T-helper 2 cell (primary cell): ENCODE results near the gene VPS37D.
A peak's percentile ranks its signal among the peaks of the same experiment; 100 is the strongest.
"Not testable (repeated sequence)": the region's sequence is repeated elsewhere in the genome, so short reads cannot be mapped to it uniquely, and the experiment has no call there.

Source experiments
- DNase-seq, 5 experiments: peaks; one replicate each; pipeline versions ENCODE4 v3.0.0 to v3.0.0-alpha.2; 2012 to 2022

VPS37D gene

DNA sequence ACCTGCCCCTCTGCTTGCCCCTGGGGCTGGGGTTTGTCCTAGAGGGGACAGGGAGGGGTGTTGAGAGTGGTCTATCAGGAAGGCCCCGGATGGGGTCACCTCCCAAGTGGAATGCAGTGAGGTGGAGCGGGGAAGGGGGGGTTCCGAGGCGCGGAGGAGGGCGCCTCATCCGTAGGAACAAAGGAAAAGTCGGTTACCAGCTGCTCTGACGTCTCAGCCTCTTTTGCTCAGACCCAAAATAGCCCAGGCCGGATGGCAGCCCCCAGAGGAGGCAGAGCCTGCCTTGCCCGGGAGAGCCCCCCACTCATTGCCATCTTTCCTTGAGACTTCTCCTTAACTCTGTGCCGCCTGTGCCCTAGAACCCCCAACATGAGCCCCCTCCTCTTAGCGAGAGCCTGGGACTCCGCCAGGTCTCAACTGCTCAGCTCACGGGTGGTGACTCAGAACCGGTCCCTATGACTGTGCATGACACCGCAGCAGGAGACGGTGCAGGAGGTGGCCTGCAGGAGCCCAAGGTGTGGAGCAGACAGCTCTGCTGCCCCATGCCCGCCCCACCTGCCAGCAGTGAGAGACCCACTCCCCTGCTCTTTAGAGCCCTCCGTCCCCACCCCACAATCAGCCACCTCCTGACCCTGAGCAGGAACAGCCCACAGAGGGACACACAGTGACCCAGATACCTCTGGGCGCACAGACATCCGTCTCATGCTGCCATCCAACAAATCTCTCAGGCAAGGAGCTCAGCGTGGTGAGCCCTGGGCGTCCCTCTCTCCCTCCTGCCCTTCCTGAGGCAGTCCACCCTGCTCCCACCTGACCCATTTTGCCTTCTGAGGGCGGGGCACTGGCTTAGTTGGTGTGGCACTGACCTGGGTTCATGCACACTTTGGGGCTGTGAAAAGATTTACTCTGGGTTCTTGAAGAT is 38.8 kb downstream of the VPS37D start:
- peak in 1 of 5 experiments; percentile 29 for DNase-seq

DNA sequence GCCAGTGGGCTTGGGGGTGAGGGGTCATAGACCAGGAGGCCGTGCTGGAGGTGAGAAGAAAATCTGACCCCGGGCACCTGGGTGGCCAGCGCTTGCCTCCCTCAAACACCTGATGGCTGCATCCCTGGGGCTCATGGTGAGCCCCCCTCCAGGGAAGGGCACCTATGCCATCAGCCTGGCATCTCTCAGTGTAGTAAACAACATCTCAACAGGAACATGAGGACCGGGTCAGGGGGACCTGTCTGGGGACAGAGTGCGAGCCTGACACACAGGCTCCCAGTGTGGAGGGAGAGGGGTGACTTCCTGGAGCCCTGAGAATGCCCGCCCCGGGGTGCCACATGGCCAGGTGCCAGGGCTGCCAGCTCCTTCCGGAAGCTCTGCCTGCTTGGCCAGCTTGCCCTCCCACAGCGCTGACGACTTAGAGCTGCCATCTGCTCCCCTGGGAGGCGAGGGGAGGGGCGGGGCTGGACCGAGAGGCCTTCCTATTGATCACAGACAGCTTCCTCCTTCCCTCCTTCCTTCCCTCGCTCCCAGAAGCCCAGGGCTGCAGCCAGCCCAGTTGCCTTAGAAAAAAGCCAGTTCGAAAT is 39.5 kb downstream of the VPS37D start:
- peak in 1 of 5 experiments; percentile 42 for DNase-seq

DNA sequence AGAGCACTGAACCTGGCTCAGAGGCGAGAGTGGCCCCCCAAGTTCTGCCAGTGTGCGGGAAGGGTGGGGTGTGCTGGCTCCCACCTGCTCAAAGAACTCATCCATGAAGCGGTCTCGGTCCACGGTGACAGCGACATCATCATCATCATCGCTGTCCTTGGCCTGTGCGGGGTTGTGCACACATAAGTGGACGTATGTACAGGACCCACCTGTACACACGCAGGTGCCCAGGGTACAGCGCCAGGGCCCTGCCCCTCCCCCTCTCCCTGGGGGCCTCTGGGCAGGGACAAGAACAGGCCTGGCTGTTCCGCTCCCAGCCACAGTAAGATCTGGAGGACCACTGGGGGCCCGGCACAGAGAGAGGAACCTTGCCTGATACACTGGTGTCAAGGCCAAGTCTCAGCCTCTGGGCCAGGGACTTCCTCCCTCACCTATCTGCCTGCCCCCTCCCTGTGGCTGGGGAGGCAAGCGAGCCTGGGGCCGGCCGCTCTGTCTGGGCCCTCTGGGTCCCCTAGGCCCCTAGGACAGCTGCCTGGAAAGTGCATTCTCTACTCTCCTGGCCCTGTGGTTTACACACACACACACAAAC is 41.4 kb downstream of the VPS37D start:
- no peak for DNase-seq

DNA sequence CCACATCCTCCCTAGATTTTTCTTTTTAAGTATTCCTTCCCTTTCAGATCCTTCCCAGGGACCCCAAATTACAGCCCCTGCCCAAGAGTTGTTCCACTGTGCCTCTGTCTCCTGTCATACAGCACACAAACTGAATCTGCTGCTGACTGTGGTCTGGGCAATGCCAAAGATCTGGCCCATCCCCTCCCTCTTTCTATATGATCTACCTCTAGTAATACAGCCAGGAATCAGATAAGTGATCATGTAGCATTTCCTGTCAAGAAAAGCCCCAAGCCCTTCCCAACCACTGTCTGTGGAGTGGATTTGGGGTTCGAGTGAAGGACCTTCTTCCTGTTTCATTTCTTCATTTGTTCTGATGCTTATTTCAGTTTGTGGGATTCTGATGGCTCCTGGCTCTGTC is 45.1 kb downstream of the VPS37D start:
- DNase-seq, result no peak

DNA sequence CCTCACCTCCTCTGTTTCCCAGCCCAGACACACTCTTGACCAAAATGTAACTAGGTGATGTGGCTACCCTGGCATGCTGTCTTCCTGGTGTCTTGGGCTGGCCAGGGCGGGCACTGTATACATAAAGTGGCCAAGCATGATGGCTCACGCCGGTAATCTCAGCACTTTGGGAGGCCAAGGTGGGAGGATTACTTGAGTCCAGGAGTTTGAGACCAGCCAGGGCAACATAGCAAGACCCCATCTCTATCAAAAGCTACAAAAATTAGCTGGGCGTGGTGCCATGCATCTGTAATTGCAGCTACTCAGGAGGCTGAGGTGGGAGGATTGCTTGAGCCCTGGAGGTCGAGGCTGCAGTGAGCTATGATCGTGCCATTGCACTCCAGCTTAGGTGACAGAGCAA is 45.7 kb downstream of the VPS37D start:
- not testable (repeated sequence) for DNase-seq

DNA sequence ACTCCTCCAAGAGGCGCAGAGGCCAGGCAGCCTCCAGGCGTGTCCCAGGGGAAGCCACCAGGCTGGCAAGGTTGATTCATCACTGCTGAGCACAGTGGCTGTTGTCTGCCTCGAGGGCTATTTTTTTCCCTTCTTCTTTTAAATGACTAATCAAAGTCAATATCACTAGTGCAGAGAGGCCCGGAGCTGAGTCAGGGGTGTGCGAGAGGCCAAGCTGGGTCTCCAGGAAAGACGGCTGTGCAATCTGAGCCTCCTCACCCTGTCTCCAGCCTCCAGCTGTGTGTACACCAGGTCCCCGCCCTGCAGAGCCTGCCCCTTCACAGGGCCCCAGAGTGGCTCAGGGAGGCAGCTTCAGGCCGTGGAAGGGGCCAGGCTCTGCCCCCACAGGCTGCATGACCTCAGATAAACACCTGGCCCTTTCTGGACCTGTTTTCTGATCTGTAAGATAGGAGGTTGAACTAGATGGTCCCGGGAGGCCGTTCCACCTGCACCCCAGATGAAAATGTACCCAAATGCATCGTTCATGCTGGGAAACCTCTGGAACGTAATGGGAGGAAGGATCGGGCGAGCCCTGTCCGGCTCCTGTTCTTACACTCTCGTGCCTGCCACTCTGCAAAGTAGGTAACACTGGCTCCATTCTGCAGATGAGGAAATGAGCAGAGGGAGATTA is 48.2 kb downstream of the VPS37D start:
- peak in 1 of 5 experiments; percentile 52 for DNase-seq

DNA sequence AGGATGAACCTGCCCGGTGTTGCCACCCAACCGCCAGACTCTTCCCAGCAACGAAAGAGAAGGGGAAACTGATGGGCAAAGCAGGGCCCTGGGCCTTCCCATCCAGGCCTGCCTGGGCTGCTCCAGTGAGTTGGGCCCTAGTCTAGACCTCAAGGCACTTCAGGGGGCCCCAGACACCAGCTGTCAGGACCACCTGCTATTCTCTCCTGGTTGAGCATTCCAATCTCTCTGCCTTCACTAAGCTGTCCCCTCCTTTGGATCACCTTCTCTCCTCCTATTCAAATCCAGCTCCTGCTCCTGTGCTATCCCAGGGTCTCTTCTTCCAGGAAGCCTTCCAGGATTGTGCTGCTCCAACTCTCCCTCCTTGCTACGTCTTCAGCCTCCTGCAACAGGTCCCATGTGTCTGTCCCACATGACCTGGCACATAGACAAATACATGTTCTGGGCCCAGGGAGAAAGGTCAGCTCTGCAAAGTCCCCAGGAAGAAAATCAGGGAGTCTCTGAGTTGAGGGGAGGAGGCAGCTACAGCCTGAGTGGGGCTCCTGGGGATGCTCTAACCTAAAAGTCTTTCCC is 48.8 kb downstream of the VPS37D start:
- no peak for DNase-seq

DNA sequence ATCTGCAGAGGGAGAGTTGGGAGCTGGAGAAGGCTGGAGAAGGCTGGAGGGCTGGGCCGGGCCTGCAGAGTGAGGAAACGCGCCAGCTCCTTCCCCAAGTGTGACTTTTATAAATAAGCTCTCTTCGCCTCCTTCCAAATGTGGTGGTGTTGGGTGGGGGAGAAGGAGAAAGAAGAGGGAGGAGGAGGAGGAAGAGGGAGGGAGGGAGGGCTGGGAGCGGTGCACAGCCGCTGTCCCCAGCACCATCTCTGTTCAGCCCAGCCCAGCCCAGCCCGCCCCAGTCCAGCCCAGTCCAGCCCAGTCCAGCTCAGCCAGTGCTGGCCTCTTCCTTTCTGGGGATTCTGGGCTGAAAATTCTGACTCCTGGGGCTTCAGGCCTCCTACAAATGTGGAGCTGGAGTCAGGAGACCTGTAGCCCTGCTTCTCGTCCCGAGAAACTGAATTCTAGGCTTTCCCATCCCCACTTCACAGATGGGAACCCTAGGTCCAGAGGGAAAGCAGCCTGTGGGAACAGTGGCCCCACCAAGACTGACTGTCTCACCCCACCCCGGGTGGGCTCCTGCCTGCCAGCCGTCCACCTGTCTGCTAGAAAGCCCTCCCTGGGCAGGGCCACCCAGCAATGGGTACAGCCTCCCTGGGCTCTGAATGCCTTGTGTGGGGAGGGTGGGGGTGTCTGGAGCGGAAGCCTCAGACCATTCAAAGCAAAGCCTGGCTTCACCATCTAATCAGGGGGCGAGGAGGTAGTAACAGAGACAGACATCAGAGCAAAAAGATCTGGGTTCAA is 49.6 kb downstream of the VPS37D start:
- no peak for DNase-seq

DNA sequence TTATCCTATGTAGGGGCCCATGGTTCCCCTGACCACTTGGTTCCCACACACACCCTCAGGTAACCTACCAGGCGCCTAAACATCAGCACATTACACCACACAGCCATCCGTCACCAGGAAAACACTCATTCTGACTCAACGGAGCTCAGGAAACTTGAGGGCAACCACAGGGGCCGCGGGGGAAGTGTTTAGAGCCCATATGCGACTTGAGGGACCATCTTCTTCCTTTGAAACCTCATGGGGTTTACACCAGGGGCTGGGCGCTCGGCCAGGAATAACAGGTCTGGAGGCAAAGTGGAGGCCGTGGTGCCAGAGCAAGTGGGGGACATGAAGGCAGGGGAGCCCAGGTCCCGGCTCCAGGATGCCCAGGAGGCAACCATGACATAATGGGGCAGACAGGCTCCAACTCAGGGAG is 50.4 kb downstream of the VPS37D start:
- DNase-seq, result peak in 4 of 5 experiments; percentile 59 to 83 (median 77)

DNA sequence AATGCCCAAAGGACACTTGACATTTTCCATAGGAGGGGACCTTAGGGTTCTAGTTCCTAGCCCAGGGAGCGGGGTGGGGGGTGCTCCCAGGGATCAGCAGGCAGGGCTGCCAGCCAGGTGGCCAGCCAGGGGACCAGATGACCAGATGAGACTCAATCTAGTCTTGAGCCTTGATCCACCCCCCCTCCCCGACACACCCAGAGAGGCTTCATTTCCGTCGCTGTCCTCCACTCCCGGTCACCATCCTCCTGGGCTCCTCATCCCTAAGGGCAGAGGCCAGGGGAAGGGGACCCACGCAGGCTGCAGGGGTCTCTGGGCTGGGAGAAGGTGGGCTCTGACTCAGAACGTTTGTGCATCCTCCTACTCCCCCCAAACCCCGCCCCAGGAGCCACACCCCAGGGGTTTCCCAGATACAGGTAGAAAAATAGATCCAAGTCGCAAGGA is 50.8 kb downstream of the VPS37D start:
- DNase-seq, result no peak

DNA sequence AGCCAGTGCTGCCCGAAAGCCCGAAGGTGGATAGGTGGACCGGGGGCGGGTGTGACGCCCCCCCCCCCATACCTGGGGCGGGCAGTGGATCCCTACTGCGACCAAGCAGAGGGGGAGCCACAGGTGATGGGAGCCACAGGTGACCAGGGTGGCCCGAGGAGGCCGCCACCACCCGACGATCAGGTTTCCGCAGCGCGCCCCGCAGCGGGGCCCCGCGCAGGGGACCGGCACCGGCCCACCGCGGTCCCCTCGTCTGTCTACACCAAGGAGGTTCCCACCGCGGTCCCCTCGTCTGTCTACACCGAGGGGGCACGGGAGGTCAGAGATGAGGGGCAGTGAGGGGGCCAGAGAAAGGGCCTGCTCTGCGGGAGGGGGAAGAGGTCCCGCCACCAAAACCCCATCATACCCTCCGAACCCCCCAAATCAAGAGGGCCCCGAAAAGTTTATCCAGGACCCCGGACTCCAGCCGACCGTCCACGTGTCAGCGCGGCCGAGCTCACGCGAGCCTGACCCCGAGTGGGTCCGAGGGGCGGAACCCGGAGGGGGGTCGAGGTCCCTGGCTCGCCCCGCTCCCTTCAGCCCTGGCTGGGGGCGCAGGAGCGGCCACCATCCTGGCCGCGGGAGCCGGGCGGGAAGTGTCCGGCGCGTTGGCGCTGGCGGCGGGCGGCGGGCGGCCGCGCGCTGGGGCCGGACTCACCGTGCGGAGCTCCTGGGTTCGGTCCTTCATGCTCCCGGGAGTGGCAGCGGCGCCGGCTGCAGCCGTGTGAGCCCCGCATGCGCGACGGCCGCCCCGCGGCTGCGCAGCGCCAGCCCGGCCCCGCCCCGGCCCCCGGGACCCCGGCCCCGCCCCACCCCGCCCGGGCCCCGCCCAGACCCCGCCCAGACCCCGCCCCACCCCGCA is 51.5 kb downstream of the VPS37D start, which contains the start of gene STX1A:
Gene STX1A (minus strand): TSS at position 765 of the 901 bp plus-strand sequence. CDS start 38 bp downstream, at position 727.
- DNase-seq, result peak; percentile 56 to 72 (median 57)

DNA sequence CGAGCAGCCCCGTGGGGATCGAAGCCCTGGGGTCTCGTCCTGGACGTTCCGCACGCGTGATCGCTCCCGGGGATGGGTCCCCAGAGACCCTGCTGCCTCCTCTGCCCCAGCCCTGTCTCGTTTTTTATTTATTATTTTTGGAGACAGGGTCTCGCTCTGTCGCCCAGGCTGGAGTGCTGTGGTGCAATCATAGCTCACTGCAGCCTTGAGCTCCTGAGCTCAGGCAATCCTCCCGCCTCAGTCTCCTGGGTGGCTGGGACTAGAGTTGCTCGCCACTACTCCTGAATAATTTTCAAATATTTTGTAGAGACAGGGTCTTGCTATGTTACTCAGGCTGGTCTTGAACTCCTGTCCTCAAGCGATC is 52.2 kb downstream of the VPS37D start:
- no peak for DNase-seq

DNA sequence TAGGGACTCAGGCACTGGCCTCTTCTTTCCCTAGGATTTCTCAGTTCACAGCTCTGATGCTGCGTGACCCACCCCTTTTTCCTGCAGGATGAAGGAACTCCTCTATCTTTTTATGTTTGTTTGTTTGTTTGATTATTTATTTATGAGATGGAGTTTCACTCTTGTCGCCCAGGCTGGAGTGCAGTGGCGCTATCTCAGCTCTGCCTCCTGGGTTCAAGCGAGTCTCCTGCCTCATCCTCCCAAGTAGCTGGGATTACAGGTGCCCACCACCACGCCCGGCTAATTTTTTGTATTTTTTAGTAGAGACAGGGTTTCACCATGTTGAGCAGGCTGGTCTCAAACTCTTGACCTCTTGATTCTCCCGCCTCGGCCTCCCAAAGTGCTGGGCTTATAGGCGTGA is 52.8 kb downstream of the VPS37D start:
- DNase-seq, result not testable (repeated sequence)

DNA sequence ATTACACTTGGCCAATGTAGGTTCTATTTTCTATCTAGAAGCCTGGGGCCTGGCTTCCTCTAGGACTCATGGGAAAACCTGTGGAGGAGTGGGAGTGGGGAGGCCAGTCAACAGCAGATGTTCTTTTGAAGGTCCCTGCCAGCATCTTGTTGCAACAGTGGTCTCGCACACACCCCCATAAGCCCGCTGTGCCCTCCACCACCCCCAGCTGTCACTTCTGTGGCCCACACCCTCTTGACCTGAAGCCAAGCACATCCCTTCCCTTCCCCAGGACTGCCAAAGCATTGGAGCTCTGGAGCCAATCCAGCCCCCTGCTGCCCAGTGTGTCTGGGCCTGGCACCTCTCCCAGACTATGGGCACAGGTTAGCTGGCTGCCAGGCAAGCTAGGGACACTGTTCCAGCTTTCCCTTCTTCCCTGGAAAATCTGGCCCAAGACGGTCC is 53.8 kb downstream of the VPS37D start:
- DNase-seq, result no peak
